ENCODE measurements around the gene NEK8. TPM values are rescaled to one million over a fixed set of nuclear protein-coding genes. Genes with fewer than 3 reads are reported as not detected.

Gene NEK8
- total and polyA plus RNA-seq, 2 of the 8 experiments (the other 6 are each of a cell fraction or from before 2014, with no cell fraction given) = 14.9 to 23.3 TPM

GRCh38 chr17:28689011-28689410, 39.6 kb upstream of the NEK8 start:
- Histone ChIP-seq H2BK20ac (ENCODE audit: low read length) (no peak overlapping the region), H4K20me1 (replicated peaks in 1 of 2; ENCODE audit: control insufficient read depth in 1 of 2, insufficient read depth in 2 of 2, low read length in 2 of 2) (peaks cover 3% of the 10 kb centered on the region in 2 experiments), H3K9ac (replicated peaks in 1 of 4; ENCODE audit: extremely low read depth in 1 of 4, low read depth in 3 of 4, low read length in 3 of 4) (no peak overlapping the region), H4K5ac (ENCODE audit: insufficient read length, low read depth, low read length) (no peak overlapping the region), H3K9me3 (ENCODE audit: insufficient read depth in 2 of 2, low read depth in 1 of 2, low read length in 1 of 2) (no peaks in the 10 kb centered on the region), H4K91ac (replicated peaks; ENCODE audit: insufficient read length, low read length) (no peak overlapping the region), H3K4ac (replicated peaks; ENCODE audit: insufficient read length, low read depth, low read length) (no peak overlapping the region), H3K56ac (replicated peaks; ENCODE audit: insufficient read length, low read depth, low read length) (no peak overlapping the region), H2AK5ac (ENCODE audit: low read depth, low read length) (no peak overlapping the region), H3K18ac (ENCODE audit: extremely low read depth, low read length) (no peak overlapping the region), H3K27me3 (replicated peaks in 1 of 4; ENCODE audit: control insufficient read depth in 3 of 4, extremely low read depth in 1 of 4, insufficient read depth in 3 of 4, low read length in 3 of 4) (no peaks in the 10 kb centered on the region), H3K79me1 (ENCODE audit: low read depth, low read length) (no peaks in the 10 kb centered on the region), H2BK120ac (replicated peaks; ENCODE audit: low read depth, low read length) (no peak overlapping the region), H3K27ac (ENCODE audit: low read depth, low read length) (no peak overlapping the region), H3K4me3 (ENCODE audit: extremely low read depth in 1 of 4, insufficient read depth in 2 of 4, low read depth in 3 of 4, low read length in 4 of 4) (no peak overlapping the region), H3K4me1 (replicated peaks in 1 of 4; ENCODE audit: control insufficient read depth in 3 of 4, insufficient read depth in 4 of 4, low read length in 3 of 4) (no peaks in the 10 kb centered on the region), H2BK15ac (ENCODE audit: low read length) (no peak overlapping the region), H3K79me2 (ENCODE audit: control insufficient read depth in 1 of 2, insufficient read depth in 2 of 2, low read length in 2 of 2) (no peaks in the 10 kb centered on the region), H2BK5ac (ENCODE audit: low read depth, low read length) (no peak overlapping the region), H3K14ac (ENCODE audit: insufficient read length) (no peak overlapping the region), H2AFZ (ENCODE audit: low read length) (no peak overlapping the region), H3K23me2 (ENCODE audit: low read depth, low read length) (no peaks in the 10 kb centered on the region), H2BK12ac (ENCODE audit: low read depth, low read length) (no peak overlapping the region), H3K4me2 (ENCODE audit: insufficient read depth in 1 of 2, low read depth in 2 of 2, low read length in 2 of 2) (no peak overlapping the region), H3K36me3 (ENCODE audit: control insufficient read depth in 2 of 4, insufficient read depth in 4 of 4, low read length in 3 of 4) (peaks cover 50 to 86% (median 80%) of the 10 kb centered on the region in 4 experiments), H3K23ac (ENCODE audit: insufficient read length) (no peak overlapping the region), H4K8ac (ENCODE audit: extremely low read depth, insufficient read depth, low read length) (no peak overlapping the region)
- ChIA-PET POLR2A (ENCODE audit: partially characterized antibody) (interaction anchor here (2.4 to 6.5 kb wide), 2 partner anchors 11 kb away, joined by 6 to 35 read pairs; no protein-coding TSS in a partner anchor), CTCF (ENCODE audit: partially characterized antibody) (interaction anchor here (1.2 to 1.4 kb wide), 2 partner anchors 12 to 14 kb away, joined by 3 to 4 read pairs; no protein-coding TSS in a partner anchor)
- no peak for DNase-seq (ENCODE audit: low read depth in 1 of 2, low spot score in 2 of 2)
- 95% methylated on average over 3 of the region's 3 CpGs; no CpG with 5 or more reads in 1 of the 2 experiments for WGBS, 2 experiments (ENCODE audit: extremely low coverage in 1 of 2, insufficient coverage in 1 of 2, insufficient read length in 1 of 2, insufficient replicate concordance in 2 of 2, low coverage in 1 of 2, low lambda C conversion rate in 2 of 2, missing lambda C conversion rate in 1 of 2)
- FAIRE-seq = no peak
- TF ChIP-seq, protein P1, sequence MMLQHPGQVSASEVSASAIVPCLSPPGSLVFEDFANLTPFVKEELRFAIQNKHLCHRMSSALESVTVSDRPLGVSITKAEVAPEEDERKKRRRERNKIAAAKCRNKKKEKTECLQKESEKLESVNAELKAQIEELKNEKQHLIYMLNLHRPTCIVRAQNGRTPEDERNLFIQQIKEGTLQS (IDR thresholded peaks at IDR 0.05; ENCODE audit: insufficient read depth, low read depth, low read length) = no peak
- TF ChIP-seq E2F6 (IDR thresholded peaks at IDR 0.05) (no peak), HDAC6 (IDR thresholded peaks at IDR 0.05; ENCODE audit: low read depth, low read length) (no peak), CTCF (IDR thresholded peaks at IDR 0.05; ENCODE audit: control extremely low read depth in 1 of 3, insufficient read depth in 1 of 3, low read depth in 1 of 3, low read length in 3 of 3) (no peak), BCL11A (IDR thresholded peaks at IDR 0.05; ENCODE audit: low read depth in 2 of 2, low read length in 2 of 2) (no peak), RXRA (IDR thresholded peaks at IDR 0.05; ENCODE audit: insufficient read depth, low read depth, low read length) (no peak), CBX8 (IDR thresholded peaks at IDR 0.05; ENCODE audit: borderline replicate concordance, low read depth, low read length) (no peak), NRF1 (IDR thresholded peaks at IDR 0.05; ENCODE audit: low read depth, low read length) (no peak)
